HK-2 (cell line): ENCODE results near the gene MMEL1.
A peak's percentile ranks its signal among the peaks of the same experiment; 100 is the strongest.

Experiments used
- DNase-seq: peaks from one replicate; pipeline ENCODE4 v3.0.0-alpha.2; 2018; ENCODE audit not compliant: unreplicated experiment

Gene MMEL1

GRCh38 chr1:2604844-2605508 lies 27.8 kb downstream of the MMEL1 start:
- DNase-seq = no peak

- no peak for DNase-seq
These were observed 28.5 kb downstream of the MMEL1 start for GRCh38 chr1:2604156-2604843.

GRCh38 chr1:2603521-2604155 lies 29.2 kb downstream of the MMEL1 start:
- no peak for DNase-seq

GRCh38 chr1:2602866-2603520 lies 29.8 kb downstream of the MMEL1 start:
- DNase-seq = no peak

GRCh38 chr1:2602311-2602835 lies 30.4 kb downstream of the MMEL1 start:
- no peak for DNase-seq

GRCh38 chr1:2601721-2602303 lies 31.0 kb downstream of the MMEL1 start:
- DNase-seq = no peak

- DNase-seq = no peak
These were observed 34.4 kb downstream of the MMEL1 start for GRCh38 chr1:2598329-2598931.

GRCh38 chr1:2597441-2598328 lies 35.1 kb downstream of the MMEL1 start:
- DNase-seq = peak; percentile 19

GRCh38 chr1:2596530-2597333 lies 36.1 kb downstream of the MMEL1 start:
- DNase-seq = no peak

GRCh38 chr1:2595812-2596529 lies 36.8 kb downstream of the MMEL1 start:
- no peak for DNase-seq

- DNase-seq = no peak
These were observed 37.5 kb downstream of the MMEL1 start for GRCh38 chr1:2595261-2595811.

- no peak for DNase-seq
These were observed 38.1 kb downstream of the MMEL1 start for GRCh38 chr1:2594641-2595131.

GRCh38 chr1:2594001-2594640 lies 38.7 kb downstream of the MMEL1 start:
- DNase-seq = peak; percentile 43

GRCh38 chr1:2593251-2593878 lies 39.5 kb downstream of the MMEL1 start:
- no peak for DNase-seq

GRCh38 chr1:2592672-2593071 lies 40.1 kb downstream of the MMEL1 start:
- no peak for DNase-seq

GRCh38 chr1:2591581-2592261 lies 41.1 kb downstream of the MMEL1 start:
- no peak for DNase-seq

- no peak for DNase-seq
These were observed 41.6 kb downstream of the MMEL1 start for GRCh38 chr1:2591233-2591580.
